MM.1S (cell line): Measurements from ENCODE around the gene IFNL3.

Source experiments
- DNase-seq: peaks from one replicate; pipeline ENCODE4 v3.0.0-alpha.2; 2015
- H2AFZ ChIP-seq: fragments of 300-600 bp; sonication (generic); 2 replicates; pipeline ENCODE4 v1.6.0; 2016; ENCODE audit warnings: antibody characterized with exemption, low read length
- H3F3A ChIP-seq: fragments of 300-600 bp; sonication (generic); 2 replicates; pipeline ENCODE4 v1.6.1; 2016; ENCODE audit warnings: mild to moderate bottlenecking, antibody characterized with exemption, low read length, moderate library complexity, mixed read lengths; ENCODE audit not compliant: insufficient read depth
- H3K27ac ChIP-seq: fragments of 300-600 bp; sonication (generic); 2 replicates; pipeline ENCODE4 v1.5.1; 2016; ENCODE audit warnings: mild to moderate bottlenecking, low read length
- H3K27me3 ChIP-seq: fragments of 300-600 bp; sonication (generic); replicated peaks from 2 replicates; pipeline ENCODE4 v1.6.0; 2016; ENCODE audit warnings: low read length; ENCODE audit not compliant: insufficient read depth
- H3K36me3 ChIP-seq: fragments of 300-600 bp; sonication (generic); replicated peaks from 2 replicates; pipeline ENCODE4 v1.6.1; 2016; ENCODE audit warnings: mild to moderate bottlenecking, low read length, mixed read lengths; ENCODE audit not compliant: insufficient read depth
- H3K4me1 ChIP-seq: fragments of 300-600 bp; sonication (generic); 2 replicates; pipeline ENCODE4 v1.6.1; 2016; ENCODE audit warnings: low read length, mixed read lengths
- H3K4me2 ChIP-seq: fragments of 300-600 bp; sonication (generic); 2 replicates; pipeline ENCODE4 v1.6.0; 2016; ENCODE audit warnings: low read depth, low read length
- H3K4me3 ChIP-seq: fragments of 300-600 bp; sonication (generic); 2 replicates; pipeline ENCODE4 v1.5.1; 2016; ENCODE audit warnings: low read length, mixed read lengths
- H3K79me2 ChIP-seq: fragments of 300-600 bp; sonication (generic); 2 replicates; pipeline ENCODE4 v1.6.1; 2016; ENCODE audit warnings: mixed run types, low read length, mixed read lengths
- H3K9ac ChIP-seq: fragments of 300-600 bp; sonication (generic); 2 replicates; pipeline ENCODE4 v1.6.1; 2016; ENCODE audit warnings: low read length, mixed read lengths
- H3K9me2 ChIP-seq: fragments of 300-600 bp; sonication (generic); replicated peaks from 2 replicates; pipeline ENCODE4 v1.6.1; 2016; ENCODE audit warnings: mild to moderate bottlenecking, low read length, mixed read lengths; ENCODE audit not compliant: insufficient read depth
- H3K9me3 ChIP-seq: fragments of 300-600 bp; sonication (generic); replicated peaks from 2 replicates; pipeline ENCODE4 v1.6.1; 2016; ENCODE audit warnings: mild to moderate bottlenecking, low read length, mixed read lengths; ENCODE audit not compliant: insufficient read depth
- H4K20me1 ChIP-seq: fragments of 300-600 bp; sonication (generic); 2 replicates; pipeline ENCODE4 v1.6.1; 2016; ENCODE audit warnings: mild to moderate bottlenecking, low read length, moderate library complexity, mixed read lengths; ENCODE audit not compliant: insufficient read depth
- EZH2 ChIP-seq: fragments of 300-600 bp; sonication (generic); optimal IDR thresholded peaks from 2 replicates; pipeline ENCODE3; 2017; ENCODE audit warnings: low read depth, mild to moderate bottlenecking, antibody characterized with exemption, low read length, mixed read lengths
- EZH2phosphoT487 ChIP-seq: fragments of 300-600 bp; sonication (generic); IDR thresholded peaks from 2 replicates; pipeline ENCODE4 v1.6.1; 2018; ENCODE audit warnings: antibody characterized with exemption, low read length
- TF ChIP-seq, protein P1 (sequence below): fragments of 300-600 bp; sonication (generic); IDR thresholded peaks from 2 replicates; pipeline ENCODE4 v1.5.1; 2016; ENCODE audit warnings: antibody characterized with exemption, low read length, mixed read lengths

Gene IFNL3

DNA sequence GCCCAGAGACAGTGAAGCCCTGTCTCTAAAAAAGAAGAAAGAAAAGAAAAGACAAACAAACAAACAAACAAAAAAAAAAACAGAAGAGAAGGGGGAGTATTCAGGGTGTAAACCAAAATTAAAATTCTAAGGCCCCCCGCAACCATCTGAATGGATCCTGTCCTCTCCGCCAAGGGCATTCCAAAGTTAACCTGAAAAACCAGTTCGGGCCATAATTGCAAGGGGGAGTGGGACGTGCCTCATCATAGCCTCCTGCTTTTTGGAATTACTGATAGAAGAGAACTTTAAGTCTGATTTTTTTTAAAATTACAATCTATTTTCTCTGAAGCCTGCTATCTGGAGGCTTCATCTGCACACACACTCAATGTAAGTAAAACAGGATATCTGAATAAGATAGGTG lies 17.7 kb upstream of the IFNL3 start:
- Histone ChIP-seq H4K20me1 (no peaks in the 10 kb centered on the region), H3K9ac (no peak overlapping the region), H3K4me2 (no peak overlapping the region), H3K9me3 (no peaks in the 10 kb centered on the region), H3K27ac (no peak overlapping the region), H3K9me2 (no peaks in the 10 kb centered on the region), H3K36me3 (no peaks in the 10 kb centered on the region), H3K4me1 (no peaks in the 10 kb centered on the region), H2AFZ (no peak overlapping the region), H3K79me2 (no peaks in the 10 kb centered on the region), H3K4me3 (no peak overlapping the region), H3F3A (no peaks in the 10 kb centered on the region), H3K27me3 (peaks cover 46% of the 10 kb centered on the region)
- DNase-seq: no peak
- TF ChIP-seq EZH2phosphoT487 (no peak), EZH2 (no peak)
- TF ChIP-seq, protein P1, sequence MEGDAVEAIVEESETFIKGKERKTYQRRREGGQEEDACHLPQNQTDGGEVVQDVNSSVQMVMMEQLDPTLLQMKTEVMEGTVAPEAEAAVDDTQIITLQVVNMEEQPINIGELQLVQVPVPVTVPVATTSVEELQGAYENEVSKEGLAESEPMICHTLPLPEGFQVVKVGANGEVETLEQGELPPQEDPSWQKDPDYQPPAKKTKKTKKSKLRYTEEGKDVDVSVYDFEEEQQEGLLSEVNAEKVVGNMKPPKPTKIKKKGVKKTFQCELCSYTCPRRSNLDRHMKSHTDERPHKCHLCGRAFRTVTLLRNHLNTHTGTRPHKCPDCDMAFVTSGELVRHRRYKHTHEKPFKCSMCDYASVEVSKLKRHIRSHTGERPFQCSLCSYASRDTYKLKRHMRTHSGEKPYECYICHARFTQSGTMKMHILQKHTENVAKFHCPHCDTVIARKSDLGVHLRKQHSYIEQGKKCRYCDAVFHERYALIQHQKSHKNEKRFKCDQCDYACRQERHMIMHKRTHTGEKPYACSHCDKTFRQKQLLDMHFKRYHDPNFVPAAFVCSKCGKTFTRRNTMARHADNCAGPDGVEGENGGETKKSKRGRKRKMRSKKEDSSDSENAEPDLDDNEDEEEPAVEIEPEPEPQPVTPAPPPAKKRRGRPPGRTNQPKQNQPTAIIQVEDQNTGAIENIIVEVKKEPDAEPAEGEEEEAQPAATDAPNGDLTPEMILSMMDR: no peak

DNA sequence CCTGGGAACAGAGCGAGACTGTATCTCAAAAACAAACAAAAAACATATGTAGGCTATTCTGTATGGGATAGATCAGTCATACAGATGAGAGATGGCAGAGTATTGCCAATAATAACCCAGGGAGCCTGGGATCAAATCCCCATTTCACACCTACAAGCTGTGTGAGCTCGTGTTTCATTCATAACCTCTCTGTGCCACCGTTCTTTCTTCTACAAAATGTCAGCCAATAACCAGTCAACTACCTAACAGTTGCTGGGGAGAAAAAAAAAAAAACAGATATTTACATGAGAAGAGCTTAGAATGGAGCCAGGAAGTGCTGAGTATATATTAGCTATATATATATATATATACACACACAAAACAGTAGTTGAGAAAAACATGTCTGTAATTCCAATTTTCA lies 16.9 kb upstream of the IFNL3 start:
- Histone ChIP-seq H3F3A (no peaks in the 10 kb centered on the region), H3K9ac (no peak overlapping the region), H4K20me1 (no peaks in the 10 kb centered on the region), H3K4me3 (no peak overlapping the region), H3K4me2 (no peak overlapping the region), H3K9me3 (no peaks in the 10 kb centered on the region), H3K27ac (no peak overlapping the region), H3K79me2 (no peaks in the 10 kb centered on the region), H3K9me2 (no peaks in the 10 kb centered on the region), H3K27me3 (peaks cover 46% of the 10 kb centered on the region), H3K36me3 (no peaks in the 10 kb centered on the region), H2AFZ (no peak overlapping the region), H3K4me1 (no peaks in the 10 kb centered on the region)
- TF ChIP-seq, protein P1: no peak
- DNase-seq: no peak

DNA sequence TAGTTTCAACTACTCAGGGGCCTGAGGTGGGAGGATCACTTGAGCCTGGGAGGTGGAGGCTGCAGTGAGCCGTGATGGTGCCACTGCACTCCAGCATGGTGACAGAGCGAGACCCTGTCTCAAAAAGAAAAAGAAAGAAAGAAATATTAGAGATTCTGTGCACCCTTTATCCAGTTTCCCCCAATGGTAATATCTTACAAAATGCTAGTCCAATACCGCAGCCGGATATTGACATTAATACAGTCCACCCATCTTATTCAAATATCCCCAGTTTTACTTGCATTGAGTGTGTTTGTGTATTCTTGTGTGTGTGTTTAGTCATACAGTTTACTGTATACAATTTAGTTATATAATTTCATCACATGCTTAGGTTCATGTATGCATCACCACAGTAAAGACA lies 12.4 kb upstream of the IFNL3 start:
- H3K4me3 ChIP-seq: no peak overlapping the region
- no peaks in the 10 kb centered on the region for H3K79me2 ChIP-seq
- H3K4me2 ChIP-seq: no peak overlapping the region
- peaks cover 53% of the 10 kb centered on the region for H3K27me3 ChIP-seq
- TF ChIP-seq, protein P1: no peak
- TF ChIP-seq EZH2phosphoT487 (no peak), EZH2 (no peak)
- no peak for DNase-seq
- H3K4me1 ChIP-seq: no peaks in the 10 kb centered on the region
- H3K9me3 ChIP-seq: no peaks in the 10 kb centered on the region
- H3K9ac ChIP-seq: no peak overlapping the region
- no peak overlapping the region for H2AFZ ChIP-seq
- no peak overlapping the region for H3K27ac ChIP-seq
- H4K20me1 ChIP-seq: no peaks in the 10 kb centered on the region
- H3K9me2 ChIP-seq: no peaks in the 10 kb centered on the region
- H3K36me3 ChIP-seq: no peaks in the 10 kb centered on the region
- H3F3A ChIP-seq: no peaks in the 10 kb centered on the region
